Superior temporal gyrus (tissue), 1 donor: Measurements from ENCODE around the gene CCL2.

Experiments used
- DNase-seq: peaks from one replicate; pipeline ENCODE4 v3.0.0-alpha.2; 2016; ENCODE audit errors: extremely low spot score

The CCL2 gene

GRCh38 chr17:34265711-34266110, 10.6 kb downstream of the CCL2 start:
- no peak for DNase-seq

- DNase-seq = no peak
These were observed 14.9 kb downstream of the CCL2 start, which contains the start of gene CCL7 for GRCh38 chr17:34269969-34270368. TSS of gene CCL7 (plus strand) at chr17:34270221. CDS start at chr17:34270291, 70 bp downstream.

GRCh38 chr17:34275881-34276280, 20.8 kb downstream of the CCL2 start:
- DNase-seq = no peak

GRCh38 chr17:34276826-34277225, 21.7 kb downstream of the CCL2 start:
- no peak for DNase-seq

GRCh38 chr17:34283571-34283970, 28.5 kb downstream of the CCL2 start:
- DNase-seq = no peak

GRCh38 chr17:34285286-34285792, 30.3 kb downstream of the CCL2 start, which contains the start of gene CCL11:
TSS of gene CCL11 (plus strand) at chr17:34285742. CDS start at chr17:34285809, 67 bp downstream.
- no peak for DNase-seq

GRCh38 chr17:34287875-34288274, 32.8 kb downstream of the CCL2 start:
- no peak for DNase-seq

- DNase-seq = no peak
These were observed 35.5 kb downstream of the CCL2 start for GRCh38 chr17:34290586-34290985.

GRCh38 chr17:34291721-34292348, 36.8 kb downstream of the CCL2 start:
- no peak for DNase-seq

- DNase-seq = no peak
These were observed 43.9 kb downstream of the CCL2 start for GRCh38 chr17:34299027-34299426.

GRCh38 chr17:34299956-34300577, 45.0 kb downstream of the CCL2 start:
- no peak for DNase-seq

GRCh38 chr17:34300652-34301370, 45.7 kb downstream of the CCL2 start:
- no peak for DNase-seq

GRCh38 chr17:34301986-34302385, 46.9 kb downstream of the CCL2 start:
- no peak for DNase-seq

GRCh38 chr17:34302636-34303035, 47.6 kb downstream of the CCL2 start:
- no peak for DNase-seq

- no peak for DNase-seq
These were observed 48.5 kb downstream of the CCL2 start for GRCh38 chr17:34303606-34304005.

GRCh38 chr17:34305061-34305460, 50.0 kb downstream of the CCL2 start:
- DNase-seq = no peak

- no peak for DNase-seq
These were observed 50.5 kb downstream of the CCL2 start for GRCh38 chr17:34305606-34306005.

GRCh38 chr17:34306466-34306865, 51.4 kb downstream of the CCL2 start:
- peak; percentile 40 for DNase-seq
